Ovary (tissue), 9 donors: ENCODE data around the gene SKI. TPM values are rescaled to one million over a fixed set of nuclear protein-coding genes. Genes with fewer than 3 reads are reported as not detected.

Experiments used
- DNase-seq, 5 donors: peaks; one replicate each; pipeline ENCODE4 v3.0.0-alpha.2; 2019 to 2020
- H3K27ac ChIP-seq, 2 donors: fragments of 200-600 bp; one replicate each; pipeline versions ENCODE4 v1.5.1 to v1.8.0; 2019 to 2022
- H3K27me3 ChIP-seq: fragments of 200-600 bp; one replicate; pipeline ENCODE4 v1.8.0; 2022
- H3K36me3 ChIP-seq: fragments of 200-600 bp; sonication (generic); one replicate; pipeline ENCODE4 v1.5.1; 2019
- H3K4me1 ChIP-seq: one replicate; pipeline ENCODE4 v1.8.1; 2013; ENCODE audit warnings: mild to moderate bottlenecking, moderate library complexity; ENCODE audit not compliant: insufficient read depth
- H3K4me3 ChIP-seq: fragments of 200-600 bp; sonication (generic); one replicate; pipeline ENCODE4 v1.5.1; 2017
- H3K9me3 ChIP-seq, 2 donors: fragments of 200-600 bp in 1 of 2; sonication (generic) in 1 of 2; one replicate each; pipeline versions ENCODE4 v1.5.1 to v1.8.1; 2013 to 2019; ENCODE audit warnings: mild to moderate bottlenecking in 1 of 2, moderate library complexity in 1 of 2
- EP300 ChIP-seq: sonication (generic); formaldehyde crosslinking; IDR thresholded peaks from one replicate; pipeline ENCODE4 v1.6.1; 2017; ENCODE audit warnings: antibody characterized with exemption
- POLR2A ChIP-seq: fragments of 450-650 bp; IDR thresholded peaks from one replicate; pipeline ENCODE4 v1.6.1; 2017; ENCODE audit warnings: antibody characterized with exemption, mild to moderate bottlenecking, moderate library complexity
- WGBS, 3 donors: extraction: QIAGEN DNeasy Blood & Tissue Kit in 1 of 3; methylation state at CpG; one replicate each; pipeline versions ENCODE4 v1.1.5 to v1.1.7; 2013 to 2017; 5-methylcytosine and 5-hydroxymethylcytosine counted together
- intact Hi-C, 4 donors: fragments of 100-400 bp; cut with DNase I; formaldehyde crosslinking; loops; one replicate each; pipeline versions ENCODE4 v1.11.0 to v1.15.1; 2022 to 2023
- polyA plus RNA-seq, 2 donors: library from polyadenylated mRNA; stranded (reverse); fragments of 200-250 nt in 1 of 2; fragments of 350-450 nt in 1 of 2; fragmentation: Illumina TruSeq in 1 of 2; extraction: RNeasy Lipid Tissue Mini Kit (QIAGEN cat#74804) in 1 of 2; gene quantifications; one replicate each; pipeline ENCODE4 v1.2.3, GENCODE V29; 2013 to 2014
- total RNA-seq, 7 donors: library from RNA; depleted of rRNA in 2 of 7; stranded (reverse); fragments of >200 nt in 2 of 7; fragmentation: NEBNext Ultra II Directional in 3 of 7; extraction: Animal tissue kit (Norgen Biotek cat#: 25700) in 3 of 7; gene quantifications; one replicate each; pipeline versions ENCODE4 v1.1.0 to v1.2.4, GENCODE V29; 2016 to 2023
- TF ChIP-seq, protein P1 (sequence below), 3 donors: fragments of 450-650 bp in 2 of 3; fragments of 200-600 bp in 1 of 3; IDR thresholded peaks; one replicate each; pipeline versions ENCODE4 v1.5.1 to v1.8.0; 2016 to 2022; ENCODE audit warnings: antibody characterized with exemption in 3 of 3, mild to moderate bottlenecking in 1 of 3
- donor health status: DM: no; HTN: no; CAD: no; lungs with moderate emphysema.
- donor health status: DM: no; HTN: no; CAD: no.
- donor health status: Bipolar disorder and iron deficiency.
- donor health status: DM: yes; HTN: yes; CAD: no.
- donor health status: DM: no; HTN: no; CAD: no.
- donor health status: DM: yes; HTN: yes; CAD: no.

SKI gene
- total and polyA plus RNA-seq, 9 donors, result 27.8 to 109 (median 79.1) TPM

DNA sequence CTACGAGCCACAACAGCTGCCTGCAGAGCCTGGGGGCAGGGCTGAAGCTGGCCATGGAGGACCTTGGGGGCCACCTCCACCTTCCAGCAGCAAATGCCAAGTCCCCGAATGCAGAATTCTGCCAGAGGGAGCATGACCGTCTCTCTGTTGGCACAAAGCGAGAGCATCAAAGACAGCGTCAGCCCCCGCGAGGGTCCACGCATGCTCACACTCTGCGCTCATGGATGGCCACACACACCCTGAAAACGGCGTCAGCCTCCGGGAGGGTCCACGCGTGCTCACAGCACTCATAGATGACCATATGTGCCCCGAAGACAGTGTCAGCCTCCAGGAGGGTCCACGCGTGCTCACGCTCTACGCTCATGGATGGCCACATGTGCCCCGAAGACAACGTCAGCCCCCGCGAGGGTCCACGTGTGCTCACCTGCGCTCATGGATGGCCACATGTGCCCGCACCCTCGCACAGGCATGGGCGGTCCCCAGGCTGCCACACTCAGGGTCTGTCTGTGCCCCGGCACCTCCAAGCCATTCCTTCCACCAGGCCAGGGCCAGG, 116.7 kb downstream of the SKI start:
- no peaks in the 10 kb centered on the region for H3K36me3 ChIP-seq
- TF ChIP-seq, protein P1, sequence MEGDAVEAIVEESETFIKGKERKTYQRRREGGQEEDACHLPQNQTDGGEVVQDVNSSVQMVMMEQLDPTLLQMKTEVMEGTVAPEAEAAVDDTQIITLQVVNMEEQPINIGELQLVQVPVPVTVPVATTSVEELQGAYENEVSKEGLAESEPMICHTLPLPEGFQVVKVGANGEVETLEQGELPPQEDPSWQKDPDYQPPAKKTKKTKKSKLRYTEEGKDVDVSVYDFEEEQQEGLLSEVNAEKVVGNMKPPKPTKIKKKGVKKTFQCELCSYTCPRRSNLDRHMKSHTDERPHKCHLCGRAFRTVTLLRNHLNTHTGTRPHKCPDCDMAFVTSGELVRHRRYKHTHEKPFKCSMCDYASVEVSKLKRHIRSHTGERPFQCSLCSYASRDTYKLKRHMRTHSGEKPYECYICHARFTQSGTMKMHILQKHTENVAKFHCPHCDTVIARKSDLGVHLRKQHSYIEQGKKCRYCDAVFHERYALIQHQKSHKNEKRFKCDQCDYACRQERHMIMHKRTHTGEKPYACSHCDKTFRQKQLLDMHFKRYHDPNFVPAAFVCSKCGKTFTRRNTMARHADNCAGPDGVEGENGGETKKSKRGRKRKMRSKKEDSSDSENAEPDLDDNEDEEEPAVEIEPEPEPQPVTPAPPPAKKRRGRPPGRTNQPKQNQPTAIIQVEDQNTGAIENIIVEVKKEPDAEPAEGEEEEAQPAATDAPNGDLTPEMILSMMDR (IDR thresholded peaks at IDR 0.05), result no peak
- TF ChIP-seq POLR2A, result no peak
- no peak for TF ChIP-seq EP300
- H3K9me3 ChIP-seq, result no peaks in the 10 kb centered on the region
- H3K27ac ChIP-seq, result no peak overlapping the region
- H3K4me3 ChIP-seq, result no peak overlapping the region
- H3K27me3 ChIP-seq, result no peaks in the 10 kb centered on the region
- DNase-seq, result peak in 3 of 5 donors; percentile 13 to 17 (median 15)
- H3K4me1 ChIP-seq, result no peaks in the 10 kb centered on the region
- 92 to 94% (median 92%) methylated on average over 29 of the region's 29 CpGs for WGBS, 3 donors
- intact Hi-C loops, result no loop called here

DNA sequence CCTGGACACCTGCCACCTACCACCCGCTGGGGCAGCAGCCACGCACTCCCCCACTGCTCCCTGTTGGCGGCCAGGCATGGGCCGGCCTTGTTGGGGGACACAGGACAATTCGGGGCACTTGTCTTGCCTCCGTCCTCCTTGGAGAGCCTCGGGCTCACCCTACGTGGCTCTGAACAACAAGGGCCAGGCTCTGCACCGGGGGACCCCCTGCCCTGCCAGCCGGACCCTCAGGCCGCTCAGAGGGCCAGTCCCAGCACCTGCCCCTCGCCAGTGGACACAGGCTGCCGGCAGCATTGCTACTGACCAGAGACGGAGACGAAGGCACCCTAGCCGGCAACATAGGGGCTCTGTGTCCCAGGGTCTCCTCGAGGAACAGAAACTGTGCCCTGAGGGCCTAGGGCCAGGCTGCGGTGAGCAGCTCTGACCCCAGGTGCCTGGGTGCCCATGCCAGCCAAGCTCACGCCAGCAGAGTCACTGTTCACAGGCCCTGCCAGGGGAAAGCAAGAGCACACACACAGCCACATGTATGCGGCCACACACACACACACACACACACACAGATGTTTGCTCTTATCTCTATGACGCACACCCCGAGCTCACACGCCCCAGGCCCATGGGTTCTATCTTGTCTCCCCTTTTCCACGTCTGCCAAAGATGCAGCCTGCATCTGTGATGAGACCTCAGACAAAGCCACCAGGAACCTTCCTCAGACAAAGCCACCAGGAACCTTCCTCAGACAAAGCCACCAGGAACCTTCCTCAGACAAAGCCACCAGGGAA, 117.4 kb downstream of the SKI start:
- DNase-seq, result peak in 4 of 5 donors; percentile 6 to 34 (median 16)
- Histone ChIP-seq H3K27ac (no peak overlapping the region), H3K27me3 (no peaks in the 10 kb centered on the region), H3K4me3 (no peak overlapping the region), H3K9me3 (no peaks in the 10 kb centered on the region), H3K4me1 (no peaks in the 10 kb centered on the region), H3K36me3 (no peaks in the 10 kb centered on the region)
- intact Hi-C loops, result no loop called here
- WGBS, 3 donors, result 84 to 86% (median 85%) methylated on average over 20 to 24 of the region's 24 CpGs
- no peak for TF ChIP-seq EP300
- TF ChIP-seq, protein P1 (IDR thresholded peaks at IDR 0.05), result no peak
- TF ChIP-seq POLR2A, result no peak

DNA sequence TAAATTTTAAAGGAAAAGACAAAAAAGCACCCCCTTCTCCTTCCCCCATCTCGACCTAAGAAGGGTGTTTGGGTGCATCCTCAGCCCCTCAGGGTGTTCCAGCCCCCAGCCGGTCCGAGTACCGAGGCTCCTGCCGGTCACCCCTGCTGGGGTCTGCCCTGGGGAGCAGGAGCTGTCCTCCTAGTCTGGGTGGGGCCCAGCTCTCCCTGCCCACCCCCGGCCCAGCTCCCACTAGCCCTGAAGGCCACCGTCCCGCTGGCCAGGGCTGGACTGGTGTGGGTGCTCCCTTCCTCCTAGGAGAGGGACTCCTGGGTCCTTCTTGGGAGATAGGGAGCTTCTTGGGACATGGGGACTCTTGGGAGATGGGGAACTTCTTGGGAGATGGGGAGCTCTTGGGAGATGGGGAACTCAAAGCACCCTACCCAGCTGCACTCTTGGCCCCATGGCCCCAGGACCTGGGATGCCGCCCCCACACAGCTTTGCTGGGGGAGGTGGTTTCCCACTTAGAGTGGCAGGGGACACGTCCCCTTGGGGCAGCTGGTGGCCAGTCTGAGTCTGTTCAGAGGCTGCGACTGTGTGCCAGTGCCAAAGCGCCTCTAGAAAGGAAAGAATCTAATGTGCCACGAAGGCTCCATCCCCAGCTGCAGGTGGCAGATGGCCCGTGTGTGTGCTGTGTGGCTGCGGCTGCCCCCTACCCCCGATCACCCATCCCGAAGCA, 118.7 kb downstream of the SKI start:
- no peaks in the 10 kb centered on the region for H3K27me3 ChIP-seq
- H3K4me1 ChIP-seq, result no peaks in the 10 kb centered on the region
- intact Hi-C loops, result no loop called here
- no peaks in the 10 kb centered on the region for H3K9me3 ChIP-seq
- peak in 3 of 5 donors; percentile 1 to 23 (median 7) for DNase-seq
- H3K36me3 ChIP-seq, result no peaks in the 10 kb centered on the region
- 77 to 86% (median 82%) methylated on average over 13 to 17 of the region's 17 CpGs for WGBS, 3 donors
- TF ChIP-seq, protein P1 (IDR thresholded peaks at IDR 0.05), result no peak
- TF ChIP-seq EP300 (no peak), POLR2A (no peak)
- H3K27ac ChIP-seq, result no peak overlapping the region
- H3K4me3 ChIP-seq, result no peak overlapping the region

DNA sequence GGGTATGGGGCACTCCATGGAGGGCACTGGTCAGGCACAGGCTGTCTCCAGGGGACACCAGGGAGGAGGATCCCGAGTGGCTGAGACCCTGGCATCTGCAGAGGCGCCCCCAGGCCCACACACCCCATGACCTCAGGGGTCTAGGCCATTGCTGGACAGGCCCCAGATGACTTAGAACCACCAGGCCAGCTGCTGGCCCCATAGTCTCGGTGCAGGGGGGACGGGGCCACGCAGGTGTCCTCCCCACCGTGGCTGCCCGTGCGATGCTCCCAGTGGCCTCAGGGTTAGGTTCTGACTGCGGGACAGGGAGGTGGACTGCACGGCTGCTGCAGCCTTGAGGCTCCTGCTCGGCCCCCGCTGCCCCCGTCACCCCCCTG, 119.3 kb downstream of the SKI start:
- Histone ChIP-seq H3K27ac (no peak overlapping the region), H3K27me3 (no peaks in the 10 kb centered on the region), H3K4me1 (no peaks in the 10 kb centered on the region), H3K9me3 (no peaks in the 10 kb centered on the region), H3K4me3 (no peak overlapping the region), H3K36me3 (no peaks in the 10 kb centered on the region)
- TF ChIP-seq EP300, result no peak
- TF ChIP-seq POLR2A, result no peak
- TF ChIP-seq, protein P1 (IDR thresholded peaks at IDR 0.05), result no peak
- WGBS, 3 donors, result 86 to 93% (median 90%) methylated on average over 12 to 13 of the region's 13 CpGs
- DNase-seq, result peak in 3 of 5 donors; percentile 8 to 22 (median 12)
- intact Hi-C loops, result no loop called here
